Heart right ventricle (tissue), 16 donors: ENCODE results near the gene JAK1. TPM values are rescaled to one million over a fixed set of nuclear protein-coding genes. Genes with fewer than 3 reads are reported as not detected.
A peak's percentile ranks its signal among the peaks of the same experiment; 100 is the strongest.

Experiments
- ATAC-seq, 8 donors: fragments of 200-7000 bp; cut with Tn5 transposase; one replicate each; pipeline ENCODE4 v1.9.1; 2020; ENCODE audit warnings: mild to moderate bottlenecking in 8 of 8, moderate library complexity in 8 of 8, moderate number of reproducible peaks in 1 of 8
- DNase-seq, 2 donors: peaks; one replicate each; pipeline ENCODE4 v3.0.0-alpha.2; 2020
- H3K27ac ChIP-seq, 10 donors: fragments of 200-600 bp; sonication (generic) in 2 of 10; one replicate each; pipeline versions ENCODE4 v1.5.0 to v1.8.0; 2020 to 2022; ENCODE audit warnings: mild to moderate bottlenecking in 3 of 10
- H3K27me3 ChIP-seq, 7 donors: fragments of 200-600 bp; one replicate each; pipeline ENCODE4 v1.8.0; 2021 to 2022; ENCODE audit warnings: mild to moderate bottlenecking in 2 of 7
- H3K36me3 ChIP-seq, 9 donors: fragments of 200-600 bp; sonication (generic) in 1 of 9; one replicate each; pipeline versions ENCODE4 v1.5.0 to v1.8.0; 2020 to 2022; ENCODE audit warnings: mild to moderate bottlenecking in 2 of 9
- H3K4me1 ChIP-seq, 9 donors: fragments of 200-600 bp; sonication (generic) in 1 of 9; one replicate each; pipeline versions ENCODE4 v1.5.0 to v1.8.0; 2020 to 2022; ENCODE audit warnings: mild to moderate bottlenecking in 4 of 9
- H3K4me3 ChIP-seq, 10 donors: fragments of 200-600 bp; sonication (generic) in 2 of 10; one replicate each; pipeline versions ENCODE4 v1.5.0 to v1.8.0; 2020 to 2022; ENCODE audit warnings: mild to moderate bottlenecking in 7 of 10, moderate library complexity in 2 of 10
- H3K9me3 ChIP-seq, 11 donors: fragments of 200-600 bp in 10 of 11; sonication (generic) in 2 of 11; one replicate each; pipeline versions ENCODE4 v1.5.0 to v1.8.0; 2013 to 2022; ENCODE audit warnings: mild to moderate bottlenecking in 2 of 11, control low read depth in 1 of 11, moderate library complexity in 1 of 11
- CTCF ChIP-seq, 9 donors: fragments of 200-600 bp; sonication (generic) in 2 of 9; IDR thresholded peaks; one replicate each; pipeline versions ENCODE4 v1.5.0 to v1.8.0; 2021 to 2022; ENCODE audit warnings: antibody characterized with exemption in 9 of 9, mild to moderate bottlenecking in 5 of 9, moderate library complexity in 1 of 9
- WGBS, 2 donors: extraction: QIAGEN DNeasy Blood & Tissue Kit; methylation state at CpG; one replicate each; pipeline ENCODE4 v1.1.7; 2013; ENCODE audit warnings: inconsistent platforms in 1 of 2; 5-methylcytosine and 5-hydroxymethylcytosine counted together
- intact Hi-C, 10 donors: fragments of 100-400 bp; cut with DNase I; formaldehyde crosslinking; loops; one replicate each; pipeline versions ENCODE4 v1.11.1 to v1.14.2; 2022
- polyA plus RNA-seq, 2 donors: library from polyadenylated mRNA; stranded (reverse); fragments of 200-250 nt; gene quantifications; one replicate each; pipeline ENCODE4 v1.2.3, GENCODE V29; 2013
- total RNA-seq, 10 donors: library from RNA; stranded (reverse); fragmentation: NEBNext Ultra II Directional in 3 of 10; extraction: Animal tissue kit (Norgen Biotek cat#: 25700) in 3 of 10; gene quantifications; one replicate each; pipeline versions ENCODE4 v1.2.1 to v1.2.4, GENCODE V29; 2021 to 2023
- donor health status: Arrhythmogenic right ventricular cardiomyopathy.
- donor health status: ischemic (EF 13 %, LVEDD 7.1; RV severe dilation, severe dysfunction).
- donor health status: healthy with polysubstance abuse.
- donor health status: DM: no; HTN: yes; CAD: no.
- donor health status: DM: no; HTN: no; CAD: no.
- donor health status: ischemic (EF 25% LVEDD 6.9; RV normal size, moderate dysfunction).
- donor health status: ischemic (EF 25% LVEDD 5.7; RV mildly dilated, moderate dysfunction).
- donor health status: healthy.
- donor health status: DM: yes; HTN: yes; CAD: no.
- donor health status: Ischemic cardiomyopathy.
- donor health status: ischemic (EF 35%, LVEDD 5.7; RV mildly dilated, moderate dysfunction).
- donor health status: nonischemic (EF 11% LVEDD 7.7; RV severe dilation, severe dysfunction).
- donor health status: DM: yes; HTN: yes; CAD: no.
- donor health status: PGD.
- donor health status: ischemic (EF 29% LVEDD 5.4; RV normal size, mild dysfunction).
- donor health status: nonischemic (EF 23%, LVEDD 6.1; RV moderate dilation, normal function).

The JAK1 gene
- total and polyA plus RNA-seq, 12 donors = 20.1 to 122 (median 81.3) TPM

DNA sequence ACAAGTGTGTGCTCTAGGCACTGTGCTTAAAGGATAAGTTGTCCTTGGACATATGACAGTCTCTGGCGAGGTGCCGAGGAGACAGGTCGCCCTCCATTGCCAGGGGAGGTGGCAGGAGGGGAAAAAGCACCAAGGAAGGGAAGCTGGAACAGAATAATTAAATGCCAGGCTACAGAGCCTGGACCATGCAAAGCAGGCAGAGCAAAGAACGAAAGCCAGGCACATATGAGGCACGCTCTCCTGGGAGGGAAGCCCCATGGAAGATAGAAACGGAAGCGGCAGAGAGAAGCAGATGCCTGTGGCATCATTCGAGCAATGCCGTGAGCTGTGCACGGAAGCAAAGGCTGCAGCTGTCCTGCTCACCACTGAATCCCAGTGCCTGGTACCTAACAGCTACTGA lies 91.2 kb downstream of the JAK1 start:
- intact Hi-C loops = loop anchor here in 3 of 10 donors (5.0 to 10.0 kb wide), 4 partner anchors 90 to 320 kb away; partner anchors contain the start of gene JAK1 (in 2 of the 3)
- H3K36me3 ChIP-seq = peaks cover 0 to 96% (median 28%) of the 10 kb centered on the region in 9 donors
- no peak for TF ChIP-seq CTCF (IDR thresholded peaks at IDR 0.05)
- DNase-seq (no peak), ATAC-seq (peak in 6 of 8 donors; percentile 27 to 66 (median 50))
- no peak overlapping the region for H3K4me3 ChIP-seq
- 76 to 81% methylated on average over 10 of the region's 10 CpGs for WGBS, 2 donors
- peak overlapping the region in 7 of 10 donors; percentile 2 to 81 (median 32) for H3K27ac ChIP-seq
- H3K4me1 ChIP-seq = peaks cover 0 to 48% (median 22%) of the 10 kb centered on the region in 9 donors
- H3K27me3 ChIP-seq = no peaks in the 10 kb centered on the region
- no peaks in the 10 kb centered on the region for H3K9me3 ChIP-seq

DNA sequence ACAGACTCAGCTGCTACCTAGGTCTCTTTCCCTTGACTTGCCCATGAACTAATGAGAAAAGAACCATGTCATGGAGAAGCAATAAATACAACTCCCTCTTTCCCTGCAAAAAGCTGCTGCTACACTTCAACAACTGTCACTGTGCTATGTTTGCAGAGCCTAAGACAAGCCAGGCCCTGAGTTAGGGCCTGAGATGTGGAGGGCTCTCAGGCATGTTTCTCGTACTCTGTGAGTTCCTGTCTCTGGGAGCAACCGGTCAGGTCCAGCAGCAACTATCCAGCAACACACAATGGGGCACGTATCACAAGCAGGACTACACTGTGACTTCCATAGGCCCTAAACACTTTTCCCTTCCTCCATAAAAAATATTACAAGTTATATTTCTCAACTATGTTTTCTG lies 91.7 kb downstream of the JAK1 start:
- Histone ChIP-seq H3K9me3 (no peaks in the 10 kb centered on the region), H3K4me1 (peaks cover 0 to 44% (median 21%) of the 10 kb centered on the region in 9 donors), H3K4me3 (no peak overlapping the region), H3K27ac (peak overlapping the region in 6 of 10 donors; percentile 2 to 81 (median 33)), H3K27me3 (no peaks in the 10 kb centered on the region), H3K36me3 (peaks cover 0 to 98% (median 28%) of the 10 kb centered on the region in 9 donors)
- DNase-seq = no peak
- 58 to 64% methylated on average over 3 of the region's 3 CpGs for WGBS, 2 donors
- intact Hi-C loops = loop anchor here in 4 of 10 donors (5.0 to 10.0 kb wide), 4 partner anchors 90 to 320 kb away; partner anchors contain the start of gene JAK1 (in 3 of the 4)
- TF ChIP-seq CTCF (IDR thresholded peaks at IDR 0.05) = no peak
- ATAC-seq = peak in 5 of 8 donors; percentile 30 to 54 (median 46)

GRCh38 chr1:64873576-64873975 lies 92.8 kb downstream of the JAK1 start:
- no peak overlapping the region for H3K27ac ChIP-seq
- TF ChIP-seq CTCF (IDR thresholded peaks at IDR 0.05) = no peak
- no peak overlapping the region for H3K4me3 ChIP-seq
- H3K4me1 ChIP-seq = peaks cover 0 to 33% (median 11%) of the 10 kb centered on the region in 9 donors
- no peaks in the 10 kb centered on the region for H3K9me3 ChIP-seq
- intact Hi-C loops = loop anchor here in 4 of 10 donors (5.0 to 10.0 kb wide), 4 partner anchors 91 to 321 kb away; partner anchors contain the start of gene JAK1 (in 2 of the 4)
- WGBS, 2 donors = 93 to 95% methylated on average over 9 of the region's 9 CpGs
- no peak for DNase-seq
- peaks cover 0 to 100% (median 39%) of the 10 kb centered on the region in 9 donors for H3K36me3 ChIP-seq
- H3K27me3 ChIP-seq = no peaks in the 10 kb centered on the region
- ATAC-seq = no peak

DNA sequence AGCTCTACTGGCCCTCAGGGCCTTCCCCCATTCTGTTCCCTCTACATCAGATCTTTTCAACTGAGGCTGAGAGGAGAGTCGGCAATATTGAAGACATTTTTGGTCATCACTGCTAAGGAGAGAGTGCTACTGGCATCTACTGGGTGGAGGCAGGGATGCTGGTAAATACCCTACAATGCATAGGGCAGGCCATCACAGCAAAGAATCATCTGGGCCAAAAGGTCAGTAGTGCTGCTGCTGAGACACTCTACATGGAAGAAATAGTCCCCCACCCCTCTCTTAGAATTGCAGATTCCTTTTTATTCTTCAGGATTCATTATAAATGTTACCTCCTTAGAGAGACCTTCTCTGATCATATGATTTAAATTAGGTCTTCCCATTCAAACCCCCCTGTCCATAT lies 94.3 kb downstream of the JAK1 start:
- no peak overlapping the region for H3K27ac ChIP-seq
- no peaks in the 10 kb centered on the region for H3K9me3 ChIP-seq
- no peak overlapping the region for H3K4me3 ChIP-seq
- intact Hi-C loops = loop anchor here in 4 of 10 donors (5.0 to 10.0 kb wide), 4 partner anchors 93 to 323 kb away; partner anchors contain the start of gene JAK1 (in 2 of the 4)
- H3K36me3 ChIP-seq = peaks cover 0 to 100% (median 36%) of the 10 kb centered on the region in 9 donors
- peaks cover 0 to 25% (median 11%) of the 10 kb centered on the region in 9 donors for H3K4me1 ChIP-seq
- TF ChIP-seq CTCF (IDR thresholded peaks at IDR 0.05) = no peak
- 98 to 100% methylated on average over 1 of the region's 1 CpG for WGBS, 2 donors
- no peaks in the 10 kb centered on the region for H3K27me3 ChIP-seq
- DNase-seq (no peak), ATAC-seq (no peak)
